Natural killer cell (primary cell): ENCODE data around the gene NOP9. TPM values are rescaled to one million over a fixed set of nuclear protein-coding genes. Genes with fewer than 3 reads are reported as not detected.

Source experiments
- ATAC-seq, 3 donors: fragments of 150-1000 bp in 2 of 3; fragments of 200-7000 bp in 1 of 3; cut with Tn5 transposase; 1 replicate in 1 of 3; 2 replicates in 2 of 3; pipeline ENCODE4 v1.10.0; 2021; ENCODE audit warnings: mild to moderate bottlenecking in 2 of 3, moderate library complexity in 2 of 3
- DNase-seq, 2 donors: peaks; one replicate each; pipeline versions ENCODE4 v3.0.0 to v3.0.0-alpha.2; 2013 to 2021; ENCODE audit warnings: mixed read lengths in 1 of 2
- H3K27ac ChIP-seq: one replicate; pipeline ENCODE4 v1.5.1; 2013; ENCODE audit warnings: mild to moderate bottlenecking, low read length
- H3K27me3 ChIP-seq: one replicate; pipeline ENCODE4 v1.6.1; 2013; ENCODE audit warnings: low read length; ENCODE audit not compliant: control insufficient read depth, insufficient read depth
- H3K36me3 ChIP-seq: one replicate; pipeline ENCODE4 v1.6.1; 2013; ENCODE audit warnings: low read length; ENCODE audit not compliant: control insufficient read depth, insufficient read depth
- H3K4me1 ChIP-seq: one replicate; pipeline ENCODE4 v1.6.1; 2013; ENCODE audit warnings: low read length; ENCODE audit not compliant: control insufficient read depth, insufficient read depth
- H3K4me3 ChIP-seq: one replicate; pipeline ENCODE4 v1.5.1; 2013; ENCODE audit warnings: low read length
- H3K9me3 ChIP-seq: one replicate; pipeline ENCODE4 v1.6.1; 2013; ENCODE audit warnings: low read length; ENCODE audit not compliant: control insufficient read depth, insufficient read depth
- H3K27ac Mint-ChIP-seq, 2 donors: one replicate each; pipeline ENCODE4 v1.8.0; 2022; ENCODE audit warnings: mild to moderate bottlenecking in 2 of 2, mixed read lengths in 2 of 2, moderate library complexity in 1 of 2
- H3K27me3 Mint-ChIP-seq, 2 donors: one replicate each; pipeline ENCODE4 v1.8.0; 2022; ENCODE audit warnings: low read depth in 2 of 2, mixed read lengths in 2 of 2
- H3K36me3 Mint-ChIP-seq: one replicate; pipeline ENCODE4 v1.8.0; 2022; ENCODE audit warnings: mixed read lengths
- H3K4me1 Mint-ChIP-seq, 2 donors: one replicate each; pipeline ENCODE4 v1.8.0; 2022; ENCODE audit warnings: mixed read lengths in 2 of 2
- H3K4me3 Mint-ChIP-seq: one replicate; pipeline ENCODE4 v1.8.0; 2022; ENCODE audit warnings: mild to moderate bottlenecking, moderate library complexity, mixed read lengths
- H3K9me3 Mint-ChIP-seq, 2 donors: one replicate each; pipeline ENCODE4 v1.8.0; 2022; ENCODE audit warnings: mixed read lengths in 2 of 2
- CTCF ChIP-seq: fragments of 200-600 bp; IDR thresholded peaks from one replicate; pipeline ENCODE4 v1.8.0; 2022; ENCODE audit warnings: antibody characterized with exemption
- WGBS: methylation state at CpG from one replicate; pipeline ENCODE4 v1.1.7; 2013; ENCODE audit warnings: missing lambda C conversion rate; ENCODE audit not compliant: insufficient coverage; 5-methylcytosine and 5-hydroxymethylcytosine counted together
- intact Hi-C: fragments of 100-400 bp; cut with micrococcal nuclease; formaldehyde crosslinking; loops from one replicate; pipeline ENCODE4 v1.14.2; 2022
- total RNA-seq, 4 donors: library from RNA; stranded (reverse); fragments of 120-200 nt in 1 of 4; gene quantifications; one replicate each; pipeline versions ENCODE4 v1.2.3 to v1.2.4, GENCODE V29; 2013 to 2022

The NOP9 gene
- total RNA-seq, 3 donors from 2014 or later (not counting 1 experiment from before 2014, with no cell fraction given) = 34.9 to 47.8 (median 39.2) TPM

- H3K4me3 Mint-ChIP-seq = no peak overlapping the region
- peaks cover 49 to 63% of the 10 kb centered on the region in 2 donors for H3K4me1 Mint-ChIP-seq
- intact Hi-C loops = loop anchor here (10.0 kb wide), 1 partner anchor 818 kb away; no protein-coding TSS in a partner anchor
- Histone ChIP-seq H3K27ac (no peak overlapping the region), H3K4me3 (no peak overlapping the region), H3K4me1 (peaks cover 54% of the 10 kb centered on the region), H3K9me3 (no peaks in the 10 kb centered on the region), H3K36me3 (peaks cover 18% of the 10 kb centered on the region), H3K27me3 (peaks cover 15% of the 10 kb centered on the region)
- peaks cover 9% of the 10 kb centered on the region for H3K36me3 Mint-ChIP-seq
- ATAC-seq (no peak), DNase-seq (no peak)
- 94% methylated on average over 7 of the region's 7 CpGs for WGBS
- no peaks in the 10 kb centered on the region for H3K9me3 Mint-ChIP-seq
- H3K27ac Mint-ChIP-seq = no peak overlapping the region
- no peak for TF ChIP-seq CTCF
- H3K27me3 Mint-ChIP-seq = peaks cover 11 to 13% of the 10 kb centered on the region in 2 donors
Measured at GRCh38 chr14:24337144-24337823, 37.6 kb downstream of the NOP9 start.

DNA sequence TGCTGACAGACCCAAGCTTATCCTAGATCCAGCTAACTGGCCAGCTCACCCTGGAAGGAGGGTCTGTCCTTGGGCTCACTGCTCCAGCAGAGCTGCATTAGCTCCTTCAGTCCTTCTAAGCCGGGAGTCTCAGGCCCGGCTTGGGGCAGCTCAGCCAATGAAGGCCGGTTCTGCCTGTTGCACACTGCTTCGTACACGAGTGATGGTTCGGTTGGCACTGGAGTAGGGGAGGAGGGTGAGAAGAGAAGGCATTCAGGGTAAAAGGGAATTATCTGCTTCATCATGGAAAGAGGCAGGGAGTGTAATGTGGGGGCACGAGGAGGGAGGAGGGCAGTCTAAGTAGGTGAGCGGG is 38.1 kb downstream of the NOP9 start:
- H3K4me1 ChIP-seq = peaks cover 49% of the 10 kb centered on the region
- WGBS = 95% methylated on average over 8 of the region's 8 CpGs
- Mint-ChIP-seq H3K27ac (no peak overlapping the region), H3K4me3 (no peak overlapping the region), H3K9me3 (no peaks in the 10 kb centered on the region), H3K4me1 (peaks cover 44 to 58% of the 10 kb centered on the region in 2 donors), H3K36me3 (peaks cover 9% of the 10 kb centered on the region), H3K27me3 (peaks cover 8 to 11% of the 10 kb centered on the region in 2 donors)
- no peak for TF ChIP-seq CTCF
- DNase-seq (no peak), ATAC-seq (no peak)
- intact Hi-C loops = loop anchor here (10.0 kb wide), 1 partner anchor 817 kb away; no protein-coding TSS in a partner anchor
- H3K27me3 ChIP-seq = peaks cover 15% of the 10 kb centered on the region
- no peak overlapping the region for H3K4me3 ChIP-seq
- no peaks in the 10 kb centered on the region for H3K9me3 ChIP-seq
- H3K27ac ChIP-seq = no peak overlapping the region
- H3K36me3 ChIP-seq = peaks cover 18% of the 10 kb centered on the region

DNA sequence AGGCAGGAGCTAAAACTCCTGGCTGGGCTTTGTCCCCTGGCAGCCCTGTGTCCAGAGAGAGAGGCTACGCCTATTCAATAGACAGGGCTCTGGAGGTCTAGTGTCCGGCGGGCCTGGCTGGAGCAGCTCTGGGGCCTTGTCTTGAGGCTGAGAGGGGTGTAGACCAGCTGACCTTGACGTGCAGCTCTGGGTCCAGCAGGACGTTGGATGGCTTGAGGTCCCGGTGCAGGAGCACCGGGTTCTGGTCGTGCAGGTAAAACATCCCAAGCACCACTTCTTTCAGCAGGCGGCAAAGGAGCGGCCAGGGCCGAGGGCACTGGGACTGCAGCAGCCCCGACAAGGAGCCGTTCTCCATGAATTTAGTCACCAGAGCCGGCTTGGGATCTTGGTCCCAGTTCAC is 39.2 kb downstream of the NOP9 start:
- 88% methylated on average over 14 of the region's 14 CpGs for WGBS
- Mint-ChIP-seq H3K27me3 (peaks cover 8 to 11% of the 10 kb centered on the region in 2 donors), H3K4me1 (peaks cover 35 to 50% of the 10 kb centered on the region in 2 donors), H3K4me3 (peak overlapping the region; percentile 90), H3K9me3 (no peaks in the 10 kb centered on the region), H3K27ac (peak overlapping the region in 1 of 2 donors; percentile 83), H3K36me3 (peaks cover 9% of the 10 kb centered on the region)
- Histone ChIP-seq H3K9me3 (no peaks in the 10 kb centered on the region), H3K27me3 (peaks cover 12% of the 10 kb centered on the region), H3K4me1 (peaks cover 39% of the 10 kb centered on the region), H3K36me3 (peaks cover 18% of the 10 kb centered on the region), H3K4me3 (peak overlapping the region; percentile 60), H3K27ac (no peak overlapping the region)
- intact Hi-C loops = loop anchor here (10.0 kb wide), 1 partner anchor 816 kb away; no protein-coding TSS in a partner anchor
- ATAC-seq = no peak
- no peak for DNase-seq
- no peak for TF ChIP-seq CTCF
